NCI-H2029 treated with DMSO at 0.1 percent for 48 hours (cell line): ENCODE results near the gene CTNNA3.

Experiments
- DNase-seq: peaks from one replicate; lab custom pipeline; 2025; lab: John Stamatoyannopoulos, UW

The CTNNA3 gene

GRCh38 chr10:65940816-65941662 is 1755.0 kb downstream of the CTNNA3 start:
- no peak for DNase-seq

GRCh38 chr10:65940105-65940504 is 1755.9 kb downstream of the CTNNA3 start:
- DNase-seq, result no peak

GRCh38 chr10:65931291-65932070 is 1764.5 kb downstream of the CTNNA3 start:
- no peak for DNase-seq

DNA sequence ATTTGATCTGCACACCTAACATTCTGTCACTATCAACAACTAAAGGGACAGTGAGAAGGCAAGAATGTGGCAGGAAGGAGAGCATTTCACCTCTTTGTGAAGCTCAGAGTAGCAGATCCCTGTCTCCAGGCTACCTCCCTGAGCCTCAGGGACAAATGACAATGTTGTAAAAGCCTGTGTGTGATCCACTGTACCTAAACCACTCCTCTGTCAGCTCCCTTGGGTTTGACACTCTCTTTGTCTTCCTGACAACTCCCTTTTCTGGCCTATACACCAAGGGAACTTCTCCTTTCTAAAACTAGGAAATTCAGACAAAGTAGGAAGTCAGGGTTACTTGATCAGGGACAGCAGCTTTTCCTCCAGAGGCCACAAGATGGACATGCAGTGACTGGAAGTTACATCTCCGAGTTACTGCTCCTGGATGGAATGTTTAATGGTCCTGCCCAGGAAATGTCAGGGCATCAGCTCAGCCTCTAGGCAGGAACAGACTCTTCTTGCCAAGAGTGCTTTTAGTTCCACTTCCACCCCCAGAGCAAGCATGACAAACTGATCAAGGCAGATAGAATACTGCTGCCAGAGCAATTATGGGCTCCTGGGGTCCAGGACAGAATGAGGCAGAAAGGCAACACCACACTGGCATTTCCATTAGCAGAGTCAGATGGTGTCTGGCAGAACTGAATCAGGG is 1784.7 kb downstream of the CTNNA3 start:
- no peak for DNase-seq

- no peak for DNase-seq
Measured at GRCh38 chr10:65910209-65910608, 1785.8 kb downstream of the CTNNA3 start.

- DNase-seq, result no peak
Measured at GRCh38 chr10:65907199-65907712, 1788.7 kb downstream of the CTNNA3 start.

DNA sequence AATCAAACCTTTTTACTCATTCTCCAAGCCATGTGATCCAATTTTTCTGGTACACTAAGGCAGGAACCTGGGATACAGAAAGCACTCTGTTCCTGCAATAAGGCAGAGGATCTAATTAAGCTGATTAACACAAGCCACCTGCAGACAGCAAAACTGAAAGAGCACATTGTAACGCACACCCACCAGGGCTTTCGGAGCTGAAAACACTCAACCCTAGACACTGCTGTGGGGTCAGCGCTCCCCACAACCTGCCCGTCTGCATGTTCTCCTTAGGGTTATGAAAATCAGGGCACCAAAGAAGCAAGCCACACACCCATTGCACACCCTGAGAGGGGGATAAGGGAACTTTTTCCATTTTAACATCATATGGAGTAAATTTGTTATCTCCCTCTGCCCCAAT is 1792.4 kb downstream of the CTNNA3 start:
- DNase-seq, result no peak

DNA sequence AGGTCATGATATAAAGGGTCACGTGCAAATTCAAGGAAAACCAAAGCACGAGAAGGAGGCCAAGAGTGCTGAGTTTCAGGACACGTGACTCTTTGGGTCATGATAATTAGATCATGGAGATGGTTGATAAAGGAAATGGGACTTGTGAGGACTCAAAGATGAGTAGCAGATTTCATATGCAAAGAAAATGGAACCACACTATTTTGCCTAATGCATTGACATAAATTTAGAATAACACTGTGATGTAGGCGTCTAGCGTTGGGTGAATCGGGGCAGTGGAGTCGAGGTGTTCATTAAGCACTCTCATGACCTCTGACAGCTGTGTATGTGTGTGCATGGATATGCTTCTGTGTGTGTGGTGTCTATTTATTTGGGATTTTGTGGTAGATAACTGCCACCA is 1795.7 kb downstream of the CTNNA3 start:
- DNase-seq, result no peak

GRCh38 chr10:65898055-65898454 is 1797.9 kb downstream of the CTNNA3 start:
- DNase-seq, result no peak

DNA sequence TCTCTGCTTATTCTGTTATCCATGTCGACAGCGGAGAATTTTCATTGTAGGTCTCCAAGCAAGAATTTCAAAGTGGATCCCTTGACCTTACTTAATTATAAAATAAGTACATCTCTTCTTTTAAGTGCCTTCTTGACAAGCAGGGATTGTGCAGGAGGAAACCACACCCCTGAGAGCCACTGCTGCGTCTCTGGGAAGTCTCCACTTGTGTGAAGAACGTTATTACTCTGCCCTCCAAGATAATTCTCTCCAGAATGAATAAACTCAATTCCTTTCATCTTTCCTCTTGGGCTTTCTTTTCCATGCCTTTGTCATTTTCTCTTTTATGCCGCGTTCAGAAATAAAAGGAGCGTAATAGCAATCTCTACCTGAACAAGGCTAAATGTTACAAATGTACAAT is 1801.0 kb downstream of the CTNNA3 start:
- no peak for DNase-seq

- DNase-seq, result no peak
Measured at GRCh38 chr10:65894379-65894778, 1801.6 kb downstream of the CTNNA3 start.

DNA sequence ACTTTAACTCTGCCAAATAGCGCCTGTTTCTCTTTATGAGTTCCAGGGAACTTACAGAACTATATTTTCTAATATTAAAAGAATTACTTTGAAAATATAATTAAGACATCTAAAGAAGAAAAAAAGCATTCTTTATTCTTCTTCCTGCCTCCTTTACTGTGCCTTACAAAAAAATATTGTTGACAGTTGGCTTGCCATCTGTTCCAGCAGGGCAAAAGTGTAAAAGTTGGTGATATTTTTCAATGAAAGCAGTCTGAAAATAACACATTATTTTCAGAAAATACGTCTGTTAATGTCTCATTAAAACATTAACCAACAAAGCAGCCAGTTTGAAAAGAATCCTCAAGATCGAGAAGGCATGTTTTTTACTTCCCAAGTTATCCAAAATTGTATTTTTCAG is 1802.3 kb downstream of the CTNNA3 start:
- DNase-seq, result no peak

GRCh38 chr10:65892284-65892683 is 1803.7 kb downstream of the CTNNA3 start:
- DNase-seq, result no peak

- DNase-seq, result no peak
Measured at GRCh38 chr10:65891073-65891981, 1804.7 kb downstream of the CTNNA3 start.

GRCh38 chr10:65864529-65864928 is 1831.5 kb downstream of the CTNNA3 start:
- no peak for DNase-seq

GRCh38 chr10:65864036-65864435 is 1832.0 kb downstream of the CTNNA3 start:
- no peak for DNase-seq
